Activated gamma-delta T cell (primary cell): ENCODE results near the gene USP40.

Experiments used
- DNase-seq: peaks from one replicate; lab custom pipeline; 2025; lab: John Stamatoyannopoulos, UW

The USP40 gene

DNA sequence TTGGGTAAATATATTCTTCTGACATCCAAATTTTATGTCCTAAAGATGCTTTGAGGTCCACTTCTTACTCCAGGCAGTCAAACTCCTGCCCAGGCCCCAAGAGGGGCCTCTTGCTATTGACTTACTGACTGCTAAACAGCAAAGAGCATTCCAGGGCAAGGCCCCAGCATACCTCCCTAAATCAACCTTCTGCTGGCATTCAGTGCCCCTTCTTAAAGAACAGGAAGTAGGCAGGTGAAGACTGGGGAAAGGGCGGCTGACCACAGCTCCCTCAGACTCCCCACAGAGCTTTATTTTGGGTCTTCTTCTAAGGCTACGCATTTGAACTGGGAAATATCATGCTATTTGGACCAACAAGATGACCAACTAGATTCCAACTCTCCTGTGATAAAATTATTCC lies 68.9 kb downstream of the USP40 start:
- DNase-seq = no peak

DNA sequence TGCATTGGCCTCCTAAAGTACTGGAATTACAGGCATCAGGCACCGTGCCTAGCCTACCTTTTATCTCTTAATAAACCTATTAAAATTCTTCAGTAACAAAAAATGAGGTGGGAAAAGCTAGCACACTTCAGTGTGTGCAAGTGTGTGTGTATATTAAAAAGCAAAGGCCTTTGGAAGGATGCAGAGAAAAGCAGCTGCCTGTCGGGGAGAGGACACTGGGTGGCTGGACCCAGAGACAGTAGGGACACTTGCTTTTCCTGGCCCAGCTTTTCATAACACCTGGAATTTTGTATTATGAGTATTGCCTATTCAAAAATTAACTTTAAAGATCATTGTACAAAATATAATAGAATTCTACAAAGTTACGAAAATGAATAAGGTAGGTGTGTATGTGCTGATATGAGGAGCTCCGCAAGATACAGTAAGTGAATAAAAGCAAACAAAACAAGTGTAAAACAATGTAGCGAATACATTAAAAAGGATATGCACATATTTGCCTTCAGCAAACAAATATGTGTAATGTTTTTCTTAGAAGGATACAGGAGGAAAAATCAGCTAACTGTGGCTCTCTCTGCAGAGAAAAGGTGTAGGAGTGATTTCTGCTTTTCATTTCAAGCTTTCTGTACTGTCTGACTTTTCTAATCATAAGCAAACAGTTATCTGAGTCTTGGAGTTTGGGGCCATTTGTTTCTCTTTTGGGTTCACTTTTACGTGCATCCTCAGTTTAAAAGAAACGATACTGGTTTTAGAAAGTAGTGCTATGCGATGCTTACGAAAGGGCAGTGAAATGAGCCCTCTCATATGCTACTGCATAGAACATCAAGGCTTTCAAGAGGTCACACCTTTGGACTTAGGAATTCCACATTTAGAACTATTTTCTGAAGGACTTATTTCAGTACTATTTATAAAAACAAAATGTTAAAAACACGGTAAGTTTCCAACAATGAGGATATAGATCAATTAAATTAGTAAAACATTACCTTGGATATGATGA lies 70.8 kb downstream of the USP40 start:
- DNase-seq = no peak

DNA sequence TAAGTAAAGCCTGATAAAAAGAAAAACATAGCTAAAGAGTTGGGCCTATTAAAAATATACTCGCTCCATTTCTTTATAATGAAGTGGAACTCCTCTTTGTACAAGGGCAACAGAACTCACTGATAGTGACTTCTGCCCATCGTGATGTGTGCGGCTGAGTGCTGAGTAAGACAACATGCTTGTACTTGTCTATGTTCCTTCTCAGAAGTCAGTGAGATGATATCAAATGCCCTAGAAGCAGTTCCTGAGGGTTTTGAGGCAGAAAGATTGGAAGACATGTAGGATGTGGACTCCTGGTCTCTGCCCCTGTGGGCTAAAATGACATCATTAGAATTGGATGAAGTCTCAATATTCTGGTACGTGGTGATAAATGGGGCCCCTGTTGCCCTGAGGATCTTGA lies 73.8 kb downstream of the USP40 start:
- DNase-seq = no peak

DNA sequence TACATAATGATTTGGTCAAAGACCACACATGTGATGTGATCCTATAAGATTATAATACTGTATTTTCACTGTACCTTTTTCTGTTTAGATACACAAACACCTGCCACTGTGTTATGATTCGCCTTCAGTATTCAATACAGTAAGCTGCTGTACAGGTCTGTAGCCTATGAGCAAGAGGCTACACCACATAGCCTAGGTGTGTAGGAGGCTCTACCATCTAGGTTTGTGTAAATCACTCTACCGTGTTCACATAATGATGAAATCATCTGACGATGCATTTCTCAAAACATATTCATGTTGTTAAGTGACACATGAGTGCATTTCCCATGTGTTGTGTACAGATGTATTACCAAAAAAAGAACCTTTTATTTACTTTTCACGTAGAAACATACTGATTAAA lies 74.5 kb downstream of the USP40 start:
- no peak for DNase-seq

GRCh38 chr2:233491326-233491725 lies 75.3 kb downstream of the USP40 start:
- DNase-seq = no peak

- DNase-seq = no peak
These were observed 75.8 kb downstream of the USP40 start for GRCh38 chr2:233490831-233491230.

GRCh38 chr2:233489666-233490065 lies 76.9 kb downstream of the USP40 start:
- DNase-seq = no peak

DNA sequence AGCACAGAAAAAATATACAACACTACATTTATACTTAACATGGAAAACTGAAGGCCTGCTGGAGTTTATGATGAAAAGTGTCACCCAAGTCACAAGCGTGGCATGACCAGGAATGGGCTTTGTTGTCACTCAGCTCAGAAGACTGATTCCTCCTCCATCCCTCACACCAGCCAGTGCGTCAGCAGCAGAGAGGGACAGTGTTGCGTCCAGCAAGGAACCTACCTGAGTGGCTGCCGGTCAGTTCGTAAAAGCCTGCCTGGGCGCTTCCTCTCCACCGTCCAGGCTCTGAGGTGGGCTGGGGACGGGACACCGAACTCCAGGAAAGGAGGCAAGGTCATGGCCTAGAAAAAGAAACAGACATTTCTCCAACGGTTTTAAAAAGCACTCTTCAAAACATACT lies 77.4 kb downstream of the USP40 start:
- DNase-seq = no peak

DNA sequence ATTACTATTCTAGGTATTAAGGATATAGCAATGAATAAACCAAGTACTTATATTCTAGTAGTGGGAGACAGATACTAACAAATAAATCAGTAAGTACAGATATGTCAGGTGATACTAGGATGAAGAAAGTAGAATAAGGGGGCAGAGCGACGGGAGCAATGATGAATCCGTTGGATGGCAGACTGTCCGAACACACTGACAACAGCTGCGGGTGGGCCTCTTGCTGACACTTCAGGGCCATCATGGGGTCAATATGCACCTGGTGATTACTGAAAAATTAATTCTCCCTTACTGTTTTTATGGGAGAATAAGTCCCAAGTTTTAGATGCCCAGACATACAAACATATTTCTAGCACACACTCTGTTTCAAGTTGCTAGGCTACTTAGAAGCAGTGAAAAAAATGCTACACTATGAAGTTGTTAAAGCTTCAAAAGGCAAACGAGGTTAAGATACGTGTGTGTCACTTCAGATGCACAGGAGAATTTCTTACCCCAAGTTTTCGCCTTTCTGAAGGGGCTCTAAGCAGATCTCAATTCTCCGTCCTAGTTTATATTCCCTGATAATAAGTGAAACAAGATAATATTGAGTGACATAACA lies 78.7 kb downstream of the USP40 start:
- no peak for DNase-seq

- DNase-seq = no peak
These were observed 79.6 kb downstream of the USP40 start for GRCh38 chr2:233486778-233487552.

- DNase-seq = no peak
These were observed 80.2 kb downstream of the USP40 start for GRCh38 chr2:233486357-233486756.

DNA sequence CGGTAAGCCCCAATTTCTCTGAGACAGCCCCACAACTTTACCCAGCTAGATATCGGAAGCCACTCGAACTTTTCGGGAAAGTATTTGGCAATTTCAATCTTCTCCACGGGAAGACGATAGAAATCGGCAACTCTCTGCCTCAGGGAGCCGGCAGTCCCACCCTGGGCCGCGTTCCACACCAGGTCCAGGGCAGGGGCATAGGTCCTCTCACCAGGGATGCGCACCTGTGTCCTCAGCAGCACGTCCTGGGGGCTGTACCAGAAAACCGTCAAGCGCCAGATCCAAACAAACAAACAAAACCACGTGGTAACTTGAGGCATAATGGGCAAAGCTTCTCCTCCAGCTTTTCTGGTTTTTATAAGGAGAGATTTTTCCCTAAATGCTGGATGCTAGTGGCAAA lies 80.9 kb downstream of the USP40 start:
- no peak for DNase-seq

GRCh38 chr2:233482616-233483015 lies 84.0 kb downstream of the USP40 start:
- DNase-seq = no peak

GRCh38 chr2:233481368-233482142 lies 85.0 kb downstream of the USP40 start:
- no peak for DNase-seq

DNA sequence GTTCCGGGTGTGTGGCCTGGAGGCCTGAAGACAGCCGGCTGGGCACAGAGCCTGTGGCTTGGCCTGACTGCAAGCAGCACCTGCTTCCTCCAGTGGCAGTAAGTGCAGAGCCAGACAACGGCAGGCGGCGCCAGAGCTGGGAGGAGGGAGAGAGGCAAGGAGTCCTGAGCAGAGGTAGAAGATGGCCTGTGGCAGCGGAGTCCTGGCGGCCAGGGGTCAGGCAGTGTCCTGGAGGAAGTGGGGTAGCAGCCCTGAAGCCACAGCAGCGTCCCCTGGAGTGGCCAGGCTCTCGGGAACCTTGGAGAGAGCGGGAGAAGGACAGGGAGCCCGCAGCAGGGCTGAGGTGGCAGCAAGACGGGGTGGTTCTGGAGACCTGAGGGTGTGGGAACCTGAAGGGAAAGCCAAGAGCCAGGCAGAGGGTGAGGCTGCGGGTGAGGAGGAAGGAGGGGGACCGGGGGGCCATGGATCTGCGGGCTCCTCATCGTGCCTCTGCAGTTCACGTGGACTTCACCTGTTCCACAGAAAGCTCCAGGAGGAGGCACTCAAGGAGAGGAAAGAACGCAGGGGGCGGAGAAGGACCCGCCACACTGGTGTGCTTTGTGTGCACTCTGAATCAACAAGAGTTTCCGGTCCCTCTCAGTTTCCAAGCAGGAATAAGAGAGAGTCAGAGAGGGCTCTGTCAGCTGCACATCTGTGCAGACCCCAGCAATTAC lies 85.9 kb downstream of the USP40 start:
- DNase-seq = no peak

DNA sequence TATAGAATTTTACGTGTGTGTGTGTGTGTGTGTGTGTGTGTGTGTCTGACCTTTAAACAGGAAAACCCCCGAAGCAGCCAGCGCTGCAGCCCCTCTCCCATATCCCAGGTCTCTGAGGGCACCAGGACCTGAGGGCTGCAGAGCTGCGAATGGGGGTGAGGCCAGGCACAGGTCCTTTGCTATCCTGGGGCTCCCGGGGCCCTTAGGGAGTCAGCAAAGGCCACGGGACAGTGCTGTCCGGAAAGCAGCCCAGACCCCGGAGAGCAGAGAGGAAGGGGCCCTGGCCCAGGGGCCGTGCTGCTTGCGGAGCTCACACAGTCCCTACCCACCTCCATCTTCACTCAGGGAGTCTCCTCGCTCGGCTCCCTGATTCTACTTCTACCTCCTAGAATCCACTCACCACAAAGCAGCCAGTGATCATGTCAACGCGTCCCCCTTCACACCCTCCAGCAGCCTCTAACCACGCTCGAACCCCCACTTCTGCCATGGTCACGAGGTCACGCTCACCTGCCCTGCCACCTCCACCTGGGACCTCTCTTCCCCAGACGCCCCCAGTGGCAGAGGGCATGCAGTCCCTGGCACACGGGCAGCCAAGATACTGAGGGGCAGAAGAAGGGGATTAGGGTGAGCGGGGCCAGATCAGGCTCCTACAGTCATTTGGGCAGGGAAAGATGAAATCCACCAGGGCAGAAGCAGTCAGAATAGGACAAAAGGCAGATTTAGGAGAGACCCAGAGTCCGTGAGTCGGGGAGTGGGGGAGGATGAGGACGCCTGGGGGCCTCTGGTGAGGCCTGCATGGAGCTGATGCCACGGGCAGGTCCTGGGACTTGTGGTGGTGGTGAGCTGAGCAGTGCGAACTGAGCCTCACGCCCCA lies 86.7 kb downstream of the USP40 start:
- no peak for DNase-seq

GRCh38 chr2:233477548-233478433 lies 88.8 kb downstream of the USP40 start:
- no peak for DNase-seq

GRCh38 chr2:233476651-233477547 lies 89.7 kb downstream of the USP40 start:
- DNase-seq = no peak
